AG09309 (cell line): ENCODE measurements around the gene ASTE1.
"Not testable (repeated sequence)": the region's sequence is repeated elsewhere in the genome, so short reads cannot be mapped to it uniquely, and the experiment has no call there.

ENCODE experiments used
- DNase-seq: peaks from one replicate; pipeline ENCODE4 v3.0.0-alpha.2; 2010; ENCODE audit warnings: low read depth
- H3K4me3 ChIP-seq: 2 replicates; pipeline ENCODE4 v1.5.1; 2011; ENCODE audit warnings: mild to moderate bottlenecking, low read depth, low read length, moderate library complexity; ENCODE audit not compliant: control insufficient read depth
- CTCF ChIP-seq: IDR thresholded peaks from 2 replicates; pipeline ENCODE4 v1.5.1; 2011; ENCODE audit warnings: mild to moderate bottlenecking, low read depth, low read length, inconsistent platforms; ENCODE audit not compliant: insufficient read depth, control insufficient read depth; ENCODE audit errors: missing control alignments

The ASTE1 gene

GRCh38 chr3:130975251-130975650 is 51.4 kb downstream of the ASTE1 start:
- no peak overlapping the region for H3K4me3 ChIP-seq
- DNase-seq = no peak
- TF ChIP-seq CTCF = no peak

GRCh38 chr3:130974201-130974600 is 52.4 kb downstream of the ASTE1 start:
- TF ChIP-seq CTCF = no peak

DNA sequence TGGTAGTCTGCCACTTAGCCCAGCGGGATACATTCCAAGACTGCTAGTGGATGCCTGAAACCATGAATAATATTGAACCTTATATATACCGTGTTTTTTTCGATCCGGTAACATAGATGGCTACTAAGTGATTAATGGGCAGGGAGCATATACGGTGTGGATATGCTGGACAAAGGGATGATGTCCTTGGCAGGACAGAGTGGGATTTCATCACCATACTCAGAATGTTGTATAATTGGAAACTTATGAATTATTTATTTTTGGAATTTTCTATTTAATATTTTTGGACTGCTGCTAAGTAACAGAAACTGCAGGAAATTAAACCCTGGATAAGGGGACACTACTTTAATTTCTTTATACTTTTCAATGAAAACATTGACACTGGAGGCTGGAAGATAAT is 53.2 kb downstream of the ASTE1 start:
- no peak overlapping the region for H3K4me3 ChIP-seq
- no peak for DNase-seq
- no peak for TF ChIP-seq CTCF

More at GRCh38 chr3:130974201-130974600, 52.4 kb downstream of the ASTE1 start:
- no peak for DNase-seq
- H3K4me3 ChIP-seq = no peak overlapping the region

- not testable (repeated sequence) for DNase-seq, H3K4me3 ChIP-seq
Measured at GRCh38 chr3:130972592-130972991, 54.0 kb downstream of the ASTE1 start.

- DNase-seq = no peak
- TF ChIP-seq CTCF = no peak
- H3K4me3 ChIP-seq = no peak overlapping the region
Measured at GRCh38 chr3:130971208-130971607, 55.4 kb downstream of the ASTE1 start.

DNA sequence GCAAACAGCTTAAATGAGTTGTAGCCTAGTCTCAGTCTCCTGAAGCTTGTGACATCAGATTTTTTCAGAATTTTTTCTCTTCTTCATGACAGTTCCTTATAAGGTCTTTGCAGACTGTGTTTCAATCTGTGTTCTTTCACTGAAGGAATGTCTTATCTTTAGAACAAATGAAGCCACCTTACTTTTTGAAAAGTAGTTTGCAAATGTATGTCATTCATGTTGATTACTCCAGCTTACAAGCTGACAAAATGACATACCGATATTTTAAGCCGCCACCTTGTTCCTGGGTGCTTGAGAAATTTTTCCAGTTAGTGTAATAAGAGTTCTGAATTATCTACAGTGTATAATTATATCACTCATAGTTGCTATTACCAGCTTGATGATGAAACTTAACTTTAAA is 57.0 kb downstream of the ASTE1 start:
- no peak for TF ChIP-seq CTCF
- no peak for DNase-seq
- no peak overlapping the region for H3K4me3 ChIP-seq

GRCh38 chr3:130968221-130968620 is 58.4 kb downstream of the ASTE1 start:
- H3K4me3 ChIP-seq = no peak overlapping the region
- no peak for TF ChIP-seq CTCF
- no peak for DNase-seq

GRCh38 chr3:130967281-130967680 is 59.3 kb downstream of the ASTE1 start:
- H3K4me3 ChIP-seq = no peak overlapping the region
- DNase-seq = no peak
- TF ChIP-seq CTCF = no peak
